HG03108 (cell line): ENCODE data around the gene DYNLRB2.
A peak's percentile ranks its signal among the peaks of the same experiment; 100 is the strongest.

ENCODE experiments used
- ATAC-seq: cut with Tn5 transposase; IDR thresholded peaks from one replicate; pipeline ENCODE4 v1.9.1; 2021; ENCODE audit warnings: moderate library complexity; ENCODE audit not compliant: unreplicated experiment

The DYNLRB2 gene

GRCh38 chr16:80540516-80541305 is at the start of gene DYNLRB2:
DYNLRB2 (plus strand) TSS chr16:80540993; CDS start chr16:80541077, 84 bp downstream.
- peak; percentile 97 for ATAC-seq

- no peak for ATAC-seq
These were observed 40.5 kb upstream of the DYNLRB2 start for GRCh38 chr16:80500116-80500859.

GRCh38 chr16:80500961-80501525 is 39.8 kb upstream of the DYNLRB2 start:
- no peak for ATAC-seq

GRCh38 chr16:80503107-80503506 is 37.7 kb upstream of the DYNLRB2 start:
- no peak for ATAC-seq

- ATAC-seq, result no peak
These were observed 33.3 kb upstream of the DYNLRB2 start for GRCh38 chr16:80507538-80507937.

- no peak for ATAC-seq
These were observed 30.9 kb upstream of the DYNLRB2 start for GRCh38 chr16:80509872-80510271.

- no peak for ATAC-seq
These were observed 28.8 kb upstream of the DYNLRB2 start for GRCh38 chr16:80511824-80512592.

GRCh38 chr16:80512593-80512853 is 28.3 kb upstream of the DYNLRB2 start:
- no peak for ATAC-seq

GRCh38 chr16:80515374-80515773 is 25.4 kb upstream of the DYNLRB2 start:
- ATAC-seq, result no peak

- ATAC-seq, result no peak
These were observed 22.9 kb upstream of the DYNLRB2 start for GRCh38 chr16:80517846-80518245.

- no peak for ATAC-seq
These were observed 22.4 kb upstream of the DYNLRB2 start for GRCh38 chr16:80518436-80518835.

GRCh38 chr16:80519189-80519588 is 21.6 kb upstream of the DYNLRB2 start:
- no peak for ATAC-seq

- ATAC-seq, result no peak
These were observed 15.4 kb upstream of the DYNLRB2 start for GRCh38 chr16:80525420-80525819.

- no peak for ATAC-seq
These were observed 14.3 kb upstream of the DYNLRB2 start for GRCh38 chr16:80526418-80527061.

GRCh38 chr16:80527297-80527696 is 13.5 kb upstream of the DYNLRB2 start:
- ATAC-seq, result no peak

GRCh38 chr16:80530479-80530878 is 10.3 kb upstream of the DYNLRB2 start:
- ATAC-seq, result no peak

GRCh38 chr16:80536238-80536637 is 4.6 kb upstream of the DYNLRB2 start:
- no peak for ATAC-seq

GRCh38 chr16:80541306-80541694 is 507 bp downstream of the DYNLRB2 start:
- ATAC-seq, result no peak

GRCh38 chr16:80543162-80543561 is 2.4 kb downstream of the DYNLRB2 start:
- no peak for ATAC-seq

- ATAC-seq, result no peak
These were observed 3.5 kb downstream of the DYNLRB2 start for GRCh38 chr16:80544326-80544725.

- ATAC-seq, result no peak
These were observed 5.5 kb downstream of the DYNLRB2 start for GRCh38 chr16:80546249-80546648.
